COLO668 (cell line): ENCODE results near the gene KRT26.

Experiments used
- DNase-seq: peaks from one replicate; lab custom pipeline; 2025; ENCODE audit not compliant: unreplicated experiment; lab: John Stamatoyannopoulos, UW

Gene KRT26

GRCh38 chr17:40734018-40734417 is 38.0 kb downstream of the KRT26 start:
- no peak for DNase-seq

GRCh38 chr17:40730970-40731369 is 41.0 kb downstream of the KRT26 start:
- DNase-seq, result no peak

- DNase-seq, result no peak
Observed at GRCh38 chr17:40727447-40728231, 44.4 kb downstream of the KRT26 start.

DNA sequence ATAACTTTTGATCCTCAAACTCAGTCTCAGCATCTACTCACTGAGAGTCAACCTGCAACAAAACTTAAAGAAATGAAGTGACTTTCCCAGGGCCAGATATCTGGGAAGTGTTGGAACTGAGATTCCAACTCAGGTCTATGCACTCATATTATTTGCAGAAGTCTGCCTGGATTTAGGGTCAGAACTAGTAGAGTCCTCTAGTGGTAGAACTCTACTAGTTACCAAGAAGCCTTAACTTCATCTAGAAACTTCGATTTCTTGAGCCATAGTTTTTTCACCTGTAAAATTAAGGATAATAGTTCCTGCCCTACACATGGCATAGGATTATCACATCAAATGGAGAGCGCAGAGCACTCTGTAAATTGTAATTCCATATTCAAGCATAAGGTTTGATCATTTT is 45.1 kb downstream of the KRT26 start:
- no peak for DNase-seq

- DNase-seq, result no peak
Observed at GRCh38 chr17:40724656-40725055, 47.3 kb downstream of the KRT26 start.

- DNase-seq, result no peak
Observed at GRCh38 chr17:40722241-40722640, 49.8 kb downstream of the KRT26 start.

GRCh38 chr17:40720899-40721298 is 51.1 kb downstream of the KRT26 start:
- no peak for DNase-seq

GRCh38 chr17:40718930-40719329 is 53.1 kb downstream of the KRT26 start:
- no peak for DNase-seq

GRCh38 chr17:40717776-40718175 is 54.2 kb downstream of the KRT26 start:
- DNase-seq, result no peak
